Lung (tissue), 12 donors: Measurements from ENCODE around the gene PLXDC1. TPM values are rescaled to one million over a fixed set of nuclear protein-coding genes. Genes with fewer than 3 reads are reported as not detected.

Experiments
- ATAC-seq: fragments of 200-7000 bp; cut with Tn5 transposase; one replicate; pipeline ENCODE4 v1.9.1; 2020; ENCODE audit warnings: moderate number of reproducible peaks; ENCODE audit not compliant: insufficient read depth, low FRiP score
- DNase-seq, 3 donors: peaks; one replicate each; pipeline ENCODE4 v3.0.0-alpha.2; 2013 to 2017
- H3K27ac ChIP-seq, 2 donors: one replicate each; pipeline ENCODE4 v1.5.1; 2013; ENCODE audit warnings: mild to moderate bottlenecking in 2 of 2, moderate library complexity in 2 of 2, control low read depth in 1 of 2, inconsistent platforms in 1 of 2, low read depth in 1 of 2, low read length in 1 of 2
- H3K27me3 ChIP-seq, 3 donors: one replicate each; pipeline ENCODE4 v1.5.1; 2013; ENCODE audit warnings: low read length in 2 of 3; ENCODE audit not compliant: control insufficient read depth in 3 of 3, insufficient read depth in 3 of 3
- H3K36me3 ChIP-seq, 4 donors: one replicate each; pipeline ENCODE4 v1.5.1; 2013; ENCODE audit warnings: low read length in 4 of 4, mild to moderate bottlenecking in 1 of 4, moderate library complexity in 1 of 4; ENCODE audit not compliant: control insufficient read depth in 4 of 4, insufficient read depth in 4 of 4
- H3K4me1 ChIP-seq, 5 donors: one replicate each; pipeline ENCODE4 v1.5.1; 2013; ENCODE audit warnings: low read length in 5 of 5, mild to moderate bottlenecking in 2 of 5, moderate library complexity in 1 of 5; ENCODE audit not compliant: control insufficient read depth in 5 of 5, insufficient read depth in 5 of 5
- H3K4me3 ChIP-seq: one replicate; pipeline ENCODE4 v1.5.1; 2013; ENCODE audit warnings: mild to moderate bottlenecking, control low read depth, moderate library complexity
- H3K9ac ChIP-seq, 2 donors: one replicate each; pipeline ENCODE4 v1.5.1; 2013; ENCODE audit warnings: low read length in 2 of 2, control low read depth in 1 of 2; ENCODE audit not compliant: insufficient read depth in 1 of 2
- H3K9me3 ChIP-seq, 4 donors: one replicate each; pipeline ENCODE4 v1.5.1; 2013; ENCODE audit warnings: low read length in 3 of 4, mild to moderate bottlenecking in 1 of 4, moderate library complexity in 1 of 4; ENCODE audit not compliant: control insufficient read depth in 4 of 4, insufficient read depth in 3 of 4
- WGBS, 2 donors: extraction: QIAGEN DNeasy Blood & Tissue Kit; methylation state at CpG; one replicate each; pipeline ENCODE4 v1.1.7; 2013; 5-methylcytosine and 5-hydroxymethylcytosine counted together
- polyA plus RNA-seq, 2 donors: library from polyadenylated mRNA; stranded (reverse); fragments of 200-250 nt; gene quantifications; one replicate each; pipeline ENCODE4 v1.2.1, GENCODE V29; 2013
- total RNA-seq, 2 donors: library from RNA; depleted of rRNA in 1 of 2; stranded (reverse); fragments of >200 nt in 1 of 2; gene quantifications; one replicate each; pipeline ENCODE4 v1.2.1, GENCODE V29; 2014 to 2021
- TF ChIP-seq, protein P1 (sequence below): IDR thresholded peaks from 2 replicates; pipeline ENCODE4 v1.5.1; 2012; ENCODE audit warnings: mild to moderate bottlenecking; ENCODE audit errors: control extremely low read depth, extremely low read depth
- donor health status: control.
- donor health status: control.
- donor health status: Bipolar disorder and iron deficiency.
- donor health status: healthy.
- donor health status: DM: yes; HTN: yes; CAD: no.

The PLXDC1 gene
- total and polyA plus RNA-seq, 4 donors, result 1.7 to 7.3 (median 5.4) TPM

DNA sequence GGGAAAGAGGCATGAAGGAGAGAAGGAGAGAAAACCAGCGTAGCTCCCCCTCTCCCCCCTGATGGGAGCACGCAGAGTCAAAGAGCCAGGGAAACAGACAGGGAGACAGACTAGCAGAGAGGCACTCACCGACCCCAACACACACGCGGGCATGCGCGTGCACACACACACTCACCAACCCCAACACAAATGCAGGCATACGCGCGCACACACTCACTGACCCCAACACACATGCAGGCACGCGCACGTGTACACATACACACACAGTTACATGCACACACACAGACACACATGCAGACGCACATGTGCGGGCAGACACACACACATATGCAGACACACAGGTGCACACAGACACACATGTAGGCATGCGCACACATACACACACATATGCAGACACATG lies 41.5 kb upstream of the PLXDC1 start:
- ATAC-seq (no peak), DNase-seq (no peak)
- TF ChIP-seq, protein P1, sequence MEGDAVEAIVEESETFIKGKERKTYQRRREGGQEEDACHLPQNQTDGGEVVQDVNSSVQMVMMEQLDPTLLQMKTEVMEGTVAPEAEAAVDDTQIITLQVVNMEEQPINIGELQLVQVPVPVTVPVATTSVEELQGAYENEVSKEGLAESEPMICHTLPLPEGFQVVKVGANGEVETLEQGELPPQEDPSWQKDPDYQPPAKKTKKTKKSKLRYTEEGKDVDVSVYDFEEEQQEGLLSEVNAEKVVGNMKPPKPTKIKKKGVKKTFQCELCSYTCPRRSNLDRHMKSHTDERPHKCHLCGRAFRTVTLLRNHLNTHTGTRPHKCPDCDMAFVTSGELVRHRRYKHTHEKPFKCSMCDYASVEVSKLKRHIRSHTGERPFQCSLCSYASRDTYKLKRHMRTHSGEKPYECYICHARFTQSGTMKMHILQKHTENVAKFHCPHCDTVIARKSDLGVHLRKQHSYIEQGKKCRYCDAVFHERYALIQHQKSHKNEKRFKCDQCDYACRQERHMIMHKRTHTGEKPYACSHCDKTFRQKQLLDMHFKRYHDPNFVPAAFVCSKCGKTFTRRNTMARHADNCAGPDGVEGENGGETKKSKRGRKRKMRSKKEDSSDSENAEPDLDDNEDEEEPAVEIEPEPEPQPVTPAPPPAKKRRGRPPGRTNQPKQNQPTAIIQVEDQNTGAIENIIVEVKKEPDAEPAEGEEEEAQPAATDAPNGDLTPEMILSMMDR, result no peak
- WGBS, 2 donors, result 96 to 98% methylated on average over 15 to 16 of the region's 16 CpGs
- Histone ChIP-seq H3K9me3 (no peaks in the 10 kb centered on the region), H3K4me1 (peaks cover 0 to 26% (median 9%) of the 10 kb centered on the region in 5 donors), H3K27ac (no peak overlapping the region), H3K36me3 (peaks cover 0 to 25% (median 10%) of the 10 kb centered on the region in 4 donors), H3K27me3 (no peaks in the 10 kb centered on the region), H3K4me3 (no peak overlapping the region), H3K9ac (no peak overlapping the region)

DNA sequence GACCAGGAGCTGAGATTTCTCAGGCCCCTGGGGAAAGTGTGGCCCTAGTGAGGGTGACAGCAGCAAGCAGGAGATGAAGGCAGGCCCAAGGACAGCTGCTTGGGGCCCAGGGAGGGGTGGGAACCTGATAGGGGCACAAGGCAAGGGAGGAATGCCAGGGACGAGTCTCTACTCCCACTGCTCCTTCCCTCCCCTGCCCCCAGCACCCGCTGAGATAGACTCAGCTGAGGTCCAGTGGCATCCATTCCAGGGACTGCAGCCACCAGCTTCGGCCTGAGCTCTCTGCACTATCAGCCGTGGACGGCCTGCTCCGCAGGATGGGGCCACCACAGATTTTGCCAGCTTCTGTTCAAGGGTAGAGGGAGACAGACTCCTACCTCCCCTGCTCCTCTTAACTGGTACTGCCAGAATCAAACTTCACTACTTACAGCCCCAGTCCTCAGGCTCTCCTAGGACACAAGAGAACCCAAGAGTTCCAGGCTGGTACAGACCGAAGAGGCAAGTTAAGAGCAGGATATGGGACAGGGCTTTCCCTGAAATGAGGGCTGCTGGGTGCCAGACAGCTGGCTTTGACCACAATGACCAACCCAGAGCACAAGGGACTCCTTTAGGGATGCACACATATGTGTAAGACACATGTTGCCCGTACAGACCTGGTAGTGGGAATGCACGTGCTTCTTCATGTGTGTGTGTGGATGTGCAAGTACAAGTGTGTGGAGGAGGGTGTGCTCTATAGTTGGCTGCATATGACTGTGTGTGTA lies 40.5 kb upstream of the PLXDC1 start:
- Histone ChIP-seq H3K9me3 (no peaks in the 10 kb centered on the region), H3K27ac (no peak overlapping the region), H3K9ac (no peak overlapping the region), H3K27me3 (no peaks in the 10 kb centered on the region), H3K4me3 (no peak overlapping the region), H3K4me1 (peaks cover 0 to 25% (median 9%) of the 10 kb centered on the region in 5 donors), H3K36me3 (peaks cover 0 to 32% (median 15%) of the 10 kb centered on the region in 4 donors)
- WGBS, 2 donors, result 92 to 98% methylated on average over 9 of the region's 9 CpGs
- ATAC-seq (no peak), DNase-seq (no peak)
- TF ChIP-seq, protein P1, result no peak

DNA sequence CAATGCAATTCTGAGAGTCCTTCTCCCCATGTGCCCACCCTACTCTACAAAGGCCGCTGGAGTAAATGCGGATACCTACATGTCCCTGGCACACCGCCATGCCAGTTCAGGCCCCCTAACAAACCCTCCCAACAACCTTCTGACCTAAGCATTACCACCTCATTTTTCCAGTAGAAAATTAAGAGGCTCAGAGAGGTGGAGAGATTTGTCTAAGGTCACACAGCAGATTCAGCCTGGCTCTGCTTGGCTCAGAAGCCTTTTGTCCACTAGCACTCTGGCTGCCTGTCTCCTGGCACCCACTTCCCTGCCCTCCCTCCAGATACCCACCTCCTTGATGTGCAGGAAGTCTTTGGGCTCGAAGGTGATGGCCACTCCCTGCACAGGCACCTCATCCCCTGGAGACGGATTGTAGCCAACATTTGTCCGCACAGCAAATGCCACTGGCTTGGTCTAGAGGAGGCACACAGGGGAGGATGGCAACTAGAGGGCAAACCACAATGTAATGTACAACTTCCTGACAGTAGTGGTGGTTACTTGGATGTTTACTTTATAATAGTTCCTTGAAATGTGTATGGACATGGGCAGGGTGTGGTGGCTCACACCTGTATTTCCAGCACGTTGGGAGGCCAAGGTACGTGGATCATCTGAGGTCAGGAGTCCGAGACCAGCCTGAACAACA lies 35.9 kb upstream of the PLXDC1 start:
- Histone ChIP-seq H3K4me1 (no peaks in the 10 kb centered on the region), H3K4me3 (no peak overlapping the region), H3K9ac (no peak overlapping the region), H3K9me3 (no peaks in the 10 kb centered on the region), H3K36me3 (peaks cover 0 to 56% (median 19%) of the 10 kb centered on the region in 4 donors), H3K27me3 (no peaks in the 10 kb centered on the region), H3K27ac (no peak overlapping the region)
- ATAC-seq (no peak), DNase-seq (no peak)
- 79 to 86% methylated on average over 9 of the region's 9 CpGs for WGBS, 2 donors
- TF ChIP-seq, protein P1, result no peak
